ENCODE results near the gene STK24.

Gene STK24

DNA sequence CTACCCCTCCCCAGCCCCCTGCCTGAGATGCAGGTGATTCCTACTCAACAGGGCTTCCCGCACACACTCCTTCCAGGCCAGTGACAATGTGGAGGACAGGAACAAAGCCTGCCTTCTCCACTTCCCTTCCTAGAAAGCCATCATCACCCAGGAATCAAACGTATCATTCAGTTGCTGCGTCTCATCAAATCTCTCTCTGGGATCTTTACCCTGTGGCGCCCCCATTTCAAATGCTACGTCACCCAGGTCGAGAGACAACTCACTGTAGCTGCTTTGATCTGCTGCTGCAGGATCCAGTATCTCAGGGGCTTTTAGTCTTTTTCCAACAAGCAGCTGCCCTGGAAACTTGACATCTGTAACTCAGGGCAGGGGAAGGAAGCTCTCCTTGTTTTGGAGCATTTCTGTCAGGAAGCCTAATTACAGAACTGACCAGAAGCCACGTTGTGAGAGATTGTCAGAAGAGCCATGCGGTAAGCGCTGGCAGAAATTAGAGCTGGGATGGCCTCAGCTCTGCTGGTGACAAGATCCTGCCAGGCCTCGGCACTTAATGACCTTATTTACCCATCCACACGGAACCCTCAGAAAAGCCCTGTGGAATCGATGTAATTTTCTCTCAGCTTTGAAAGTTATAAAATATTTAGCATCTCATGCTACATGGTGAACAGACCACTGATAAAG lies 140.5 kb downstream of the STK24 start:
- H3K4me3 ChIP-seq (ENCODE audit: low read depth, low read length) = no peak overlapping the region
- H3K27me3 ChIP-seq (ENCODE audit: insufficient read depth, low read depth, severe bottlenecking) = no peaks in the 10 kb centered on the region
- H3K36me3 ChIP-seq = peaks cover 69% of the 10 kb centered on the region
- no peak overlapping the region for H3K27ac ChIP-seq
- H3K9me3 ChIP-seq (ENCODE audit: severe bottlenecking) = no peaks in the 10 kb centered on the region
- DNase-seq = no peak
- TF ChIP-seq, protein P1, sequence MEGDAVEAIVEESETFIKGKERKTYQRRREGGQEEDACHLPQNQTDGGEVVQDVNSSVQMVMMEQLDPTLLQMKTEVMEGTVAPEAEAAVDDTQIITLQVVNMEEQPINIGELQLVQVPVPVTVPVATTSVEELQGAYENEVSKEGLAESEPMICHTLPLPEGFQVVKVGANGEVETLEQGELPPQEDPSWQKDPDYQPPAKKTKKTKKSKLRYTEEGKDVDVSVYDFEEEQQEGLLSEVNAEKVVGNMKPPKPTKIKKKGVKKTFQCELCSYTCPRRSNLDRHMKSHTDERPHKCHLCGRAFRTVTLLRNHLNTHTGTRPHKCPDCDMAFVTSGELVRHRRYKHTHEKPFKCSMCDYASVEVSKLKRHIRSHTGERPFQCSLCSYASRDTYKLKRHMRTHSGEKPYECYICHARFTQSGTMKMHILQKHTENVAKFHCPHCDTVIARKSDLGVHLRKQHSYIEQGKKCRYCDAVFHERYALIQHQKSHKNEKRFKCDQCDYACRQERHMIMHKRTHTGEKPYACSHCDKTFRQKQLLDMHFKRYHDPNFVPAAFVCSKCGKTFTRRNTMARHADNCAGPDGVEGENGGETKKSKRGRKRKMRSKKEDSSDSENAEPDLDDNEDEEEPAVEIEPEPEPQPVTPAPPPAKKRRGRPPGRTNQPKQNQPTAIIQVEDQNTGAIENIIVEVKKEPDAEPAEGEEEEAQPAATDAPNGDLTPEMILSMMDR (IDR thresholded peaks at IDR 0.05; ENCODE audit: low read depth, low read length) = no peak

DNA sequence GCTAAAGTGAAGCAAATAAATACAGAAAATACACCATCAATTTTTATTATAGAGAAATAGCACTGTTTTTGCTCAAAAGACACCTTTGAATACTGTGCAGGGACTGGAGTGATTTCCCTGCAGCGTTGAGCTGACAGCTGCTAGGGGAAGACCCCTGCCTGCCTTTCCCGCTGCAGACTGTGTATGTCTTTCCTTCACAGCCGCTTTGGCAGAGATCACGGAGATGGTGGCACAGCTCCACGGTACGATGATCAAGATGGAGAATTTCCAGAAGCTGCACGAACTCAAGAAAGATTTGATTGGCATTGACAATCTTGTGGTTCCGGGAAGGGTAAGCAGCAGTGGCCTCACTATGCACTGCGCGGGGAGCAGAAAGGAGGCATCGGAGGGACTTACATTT lies 141.5 kb downstream of the STK24 start:
- Histone ChIP-seq H3K36me3 (peaks cover 68% of the 10 kb centered on the region), H3K4me3 (ENCODE audit: low read depth, low read length) (no peak overlapping the region), H3K27me3 (ENCODE audit: insufficient read depth, low read depth, severe bottlenecking) (no peaks in the 10 kb centered on the region), H3K9me3 (ENCODE audit: severe bottlenecking) (no peaks in the 10 kb centered on the region), H3K27ac (no peak overlapping the region)
- TF ChIP-seq, protein P1 (IDR thresholded peaks at IDR 0.05; ENCODE audit: low read depth, low read length) = no peak
- DNase-seq = no peak

DNA sequence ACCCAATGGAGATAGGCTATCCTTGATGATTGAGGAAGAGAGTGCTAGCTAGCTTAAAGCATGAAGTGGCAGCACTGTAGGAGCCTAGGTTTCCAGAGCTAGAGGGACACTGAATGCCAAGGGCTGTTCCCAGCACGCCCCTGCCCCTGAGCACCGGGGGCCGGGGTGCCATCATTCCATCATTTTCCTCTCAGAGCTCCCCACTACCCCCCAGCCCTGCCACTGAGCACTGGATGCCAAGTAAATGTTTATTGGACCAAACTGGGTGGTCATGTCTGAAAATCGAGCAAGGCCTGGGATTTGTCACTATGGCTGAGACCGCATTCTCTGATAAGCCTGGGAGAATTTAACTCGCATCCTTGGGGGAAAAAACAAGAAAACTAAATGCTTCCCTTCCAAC lies 142.8 kb downstream of the STK24 start:
- Histone ChIP-seq H3K4me3 (ENCODE audit: low read depth, low read length) (no peak overlapping the region), H3K27me3 (ENCODE audit: insufficient read depth, low read depth, severe bottlenecking) (no peaks in the 10 kb centered on the region), H3K9me3 (ENCODE audit: severe bottlenecking) (no peaks in the 10 kb centered on the region), H3K36me3 (peaks cover 58% of the 10 kb centered on the region), H3K27ac (no peak overlapping the region)
- DNase-seq = no peak
- TF ChIP-seq, protein P1 (IDR thresholded peaks at IDR 0.05; ENCODE audit: low read depth, low read length) = no peak

DNA sequence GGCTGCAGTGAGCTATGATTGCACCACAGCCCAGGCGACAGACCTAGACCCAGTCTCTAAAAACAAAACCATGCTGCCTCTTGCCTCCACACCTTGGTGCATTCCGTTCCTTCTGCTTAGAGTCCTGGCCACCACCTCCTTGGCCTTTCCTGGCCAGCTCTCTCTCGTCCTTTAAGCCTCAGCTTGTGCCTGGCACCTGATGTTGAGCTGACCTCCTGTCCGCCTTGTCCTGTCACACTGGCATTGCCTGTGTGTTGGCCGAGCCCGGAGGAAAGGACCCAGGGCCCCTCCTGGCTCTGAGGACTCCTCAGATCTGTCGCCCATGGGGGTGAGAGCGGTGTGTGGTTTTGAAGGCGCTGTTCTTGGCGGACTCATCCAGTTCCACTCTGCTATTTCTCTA lies 143.3 kb downstream of the STK24 start:
- H3K27me3 ChIP-seq (ENCODE audit: insufficient read depth, low read depth, severe bottlenecking) = no peaks in the 10 kb centered on the region
- no peak overlapping the region for H3K27ac ChIP-seq
- TF ChIP-seq, protein P1 (IDR thresholded peaks at IDR 0.05; ENCODE audit: low read depth, low read length) = no peak
- peaks cover 57% of the 10 kb centered on the region for H3K36me3 ChIP-seq
- no peak for DNase-seq
- H3K4me3 ChIP-seq (ENCODE audit: low read depth, low read length) = no peak overlapping the region
- H3K9me3 ChIP-seq (ENCODE audit: severe bottlenecking) = no peaks in the 10 kb centered on the region

DNA sequence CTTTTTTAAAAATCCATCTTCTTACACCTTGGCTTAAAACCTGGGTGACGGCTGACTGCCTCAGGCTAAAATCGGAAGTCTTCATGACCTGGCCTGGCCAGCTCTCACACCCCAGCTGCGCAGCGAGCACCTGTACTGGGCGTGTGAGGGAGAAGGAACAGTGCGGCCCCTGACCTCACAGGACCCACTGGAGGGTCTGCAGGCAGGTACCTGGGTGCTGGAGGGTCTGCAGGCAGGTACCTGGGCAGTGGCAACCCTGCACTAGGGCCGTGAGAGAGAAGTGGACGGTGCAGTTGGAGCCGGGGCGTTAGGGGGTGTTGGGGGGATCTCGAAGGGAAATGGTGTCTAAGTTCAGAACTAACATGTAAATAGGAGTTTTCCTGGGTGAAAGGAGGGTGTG lies 144.3 kb downstream of the STK24 start:
- Histone ChIP-seq H3K4me3 (ENCODE audit: low read depth, low read length) (no peak overlapping the region), H3K36me3 (peaks cover 63% of the 10 kb centered on the region), H3K9me3 (ENCODE audit: severe bottlenecking) (no peaks in the 10 kb centered on the region), H3K27ac (no peak overlapping the region), H3K27me3 (ENCODE audit: insufficient read depth, low read depth, severe bottlenecking) (no peaks in the 10 kb centered on the region)
- no peak for DNase-seq
- TF ChIP-seq, protein P1 (IDR thresholded peaks at IDR 0.05; ENCODE audit: low read depth, low read length) = no peak
